RWPE2 (cell line): ENCODE results near the gene REG3G.

ENCODE experiments used
- ATAC-seq: fragments of 200-7000 bp; cut with Tn5 transposase; 3 replicates; pipeline ENCODE4 v1.9.1; 2021; ENCODE audit warnings: low read depth
- DNase-seq: peaks from one replicate; pipeline ENCODE4 v3.0.0-alpha.2; 2020; ENCODE audit warnings: low spot score
- H3K27ac ChIP-seq: fragments of 450-650 bp; 2 replicates; pipeline ENCODE4 v1.5.1; 2017; ENCODE audit warnings: mild to moderate bottlenecking; ENCODE audit not compliant: poor library complexity, severe bottlenecking
- H3K27me3 ChIP-seq: fragments of 250-450 bp; sonication (Bioruptor Pico); 2 replicates; pipeline ENCODE4 v1.5.1; 2021; ENCODE audit warnings: mild to moderate bottlenecking, moderate library complexity; ENCODE audit not compliant: insufficient read depth, poor library complexity, severe bottlenecking
- H3K36me3 ChIP-seq: fragments of 250-450 bp; sonication (Bioruptor Pico); 2 replicates; pipeline ENCODE4 v1.5.1; 2020; ENCODE audit warnings: low read depth, mild to moderate bottlenecking, moderate library complexity
- H3K4me1 ChIP-seq: fragments of 250-450 bp; sonication (Bioruptor Pico); 2 replicates; pipeline ENCODE4 v1.5.1; 2021; ENCODE audit warnings: mild to moderate bottlenecking, moderate library complexity; ENCODE audit not compliant: insufficient read depth, poor library complexity, severe bottlenecking
- H3K4me3 ChIP-seq: fragments of 250-450 bp; sonication (Bioruptor Pico); 2 replicates; pipeline ENCODE4 v1.5.1; 2021; ENCODE audit warnings: mild to moderate bottlenecking, moderate library complexity; ENCODE audit not compliant: severe bottlenecking
- H3K9me3 ChIP-seq: fragments of 250-450 bp; sonication (Bioruptor Pico); 2 replicates; pipeline ENCODE4 v1.5.1; 2021; ENCODE audit warnings: mild to moderate bottlenecking, moderate library complexity; ENCODE audit not compliant: severe bottlenecking
- CTCF ChIP-seq: fragments of 450-650 bp; IDR thresholded peaks from one replicate; pipeline ENCODE4 v1.5.1; 2017; ENCODE audit warnings: mild to moderate bottlenecking, moderate library complexity; ENCODE audit not compliant: poor library complexity, severe bottlenecking

The REG3G gene

DNA sequence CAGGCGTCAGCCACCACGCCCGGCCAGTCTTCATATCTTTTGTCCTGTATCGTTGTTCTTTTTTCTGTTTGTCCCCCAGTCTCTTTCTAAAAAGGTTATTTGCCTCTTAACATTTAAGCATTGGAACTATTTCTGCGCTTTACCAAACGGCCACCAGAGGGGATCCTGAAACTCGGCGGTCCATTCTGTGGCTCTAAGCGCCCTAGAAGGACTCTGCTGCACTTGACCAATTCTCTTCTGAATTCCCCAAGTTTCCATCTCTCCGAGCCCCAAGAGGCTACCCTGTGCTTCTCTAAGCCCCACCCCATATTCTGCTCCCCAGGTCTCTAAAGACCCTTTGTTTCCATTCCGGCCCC, 33.1 kb upstream of the REG3G start:
- no peak overlapping the region for H3K4me3 ChIP-seq
- no peak overlapping the region for H3K27ac ChIP-seq
- H3K4me1 ChIP-seq: no peaks in the 10 kb centered on the region
- no peaks in the 10 kb centered on the region for H3K36me3 ChIP-seq
- peak; percentile 16 for TF ChIP-seq CTCF
- peak; percentile 29; the same call in 1 of the 3 replicates for ATAC-seq
- H3K9me3 ChIP-seq: no peaks in the 10 kb centered on the region
- H3K27me3 ChIP-seq: peaks cover 40% of the 10 kb centered on the region
- no peak for DNase-seq

GRCh38 chr2:78992807-78993517, 32.5 kb upstream of the REG3G start:
- no peak for TF ChIP-seq CTCF
- no peak for DNase-seq
- Histone ChIP-seq H3K27me3 (peaks cover 40% of the 10 kb centered on the region), H3K4me3 (no peak overlapping the region), H3K27ac (no peak overlapping the region), H3K36me3 (no peaks in the 10 kb centered on the region), H3K9me3 (no peaks in the 10 kb centered on the region), H3K4me1 (no peaks in the 10 kb centered on the region)
- 0 out of 3 replicates have a peak, but pooled peaks have one; percentile 12 for ATAC-seq

DNA sequence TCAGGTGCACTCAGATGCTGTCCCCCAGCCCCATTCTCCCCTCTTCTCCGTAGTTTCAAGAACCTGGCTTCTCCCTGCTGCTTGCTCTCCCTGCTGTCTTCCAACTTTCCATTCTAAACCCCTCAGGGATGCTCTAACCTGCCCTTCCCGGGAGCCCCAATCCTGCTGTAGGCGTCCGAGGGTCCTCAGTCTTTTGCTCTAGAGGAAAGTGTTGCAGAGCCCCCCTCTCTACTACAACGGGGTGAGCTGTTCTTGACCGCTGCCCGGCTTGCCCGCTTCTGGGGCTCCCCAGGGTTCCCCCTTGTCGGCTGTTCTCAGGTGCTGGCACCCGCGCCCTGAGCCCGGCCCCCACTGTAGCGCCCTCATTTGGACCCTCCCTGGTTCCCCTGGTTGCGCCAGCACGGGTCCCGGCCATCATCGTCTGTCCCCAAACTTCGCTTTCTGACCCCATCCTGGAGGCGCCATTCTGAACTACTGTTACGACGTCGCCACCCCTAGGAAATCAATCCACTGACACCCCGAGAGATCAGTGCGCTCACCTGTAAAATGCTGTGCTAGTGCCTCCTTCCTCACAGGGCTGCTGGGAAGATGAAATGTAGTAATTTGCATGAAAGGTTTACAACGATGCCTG, 31.9 kb upstream of the REG3G start:
- Histone ChIP-seq H3K36me3 (no peaks in the 10 kb centered on the region), H3K27me3 (peaks cover 40% of the 10 kb centered on the region), H3K4me3 (no peak overlapping the region), H3K4me1 (no peaks in the 10 kb centered on the region), H3K27ac (no peak overlapping the region), H3K9me3 (no peaks in the 10 kb centered on the region)
- ATAC-seq: no peak
- no peak for DNase-seq
- TF ChIP-seq CTCF: no peak

DNA sequence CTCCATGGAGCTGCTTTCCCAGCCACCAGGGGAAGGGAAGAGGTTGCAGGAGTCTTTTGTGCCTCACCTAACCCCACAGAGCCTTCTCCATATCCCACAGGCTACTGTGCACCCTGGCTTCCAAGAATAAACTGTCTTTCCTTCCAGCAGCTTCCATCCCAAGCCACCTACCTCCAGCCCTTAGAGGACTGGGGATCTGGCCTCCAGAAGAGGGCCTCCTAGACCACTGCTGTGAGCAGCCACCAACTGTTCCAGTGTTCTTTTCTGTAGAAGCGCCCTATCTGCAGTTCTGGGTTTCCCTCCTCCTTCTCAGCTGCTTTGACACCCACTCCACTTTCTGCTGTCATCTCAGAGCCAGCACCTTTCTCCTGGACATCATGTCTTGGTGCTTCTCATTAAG, 30.7 kb upstream of the REG3G start:
- no peaks in the 10 kb centered on the region for H3K4me1 ChIP-seq
- no peaks in the 10 kb centered on the region for H3K9me3 ChIP-seq
- no peak for DNase-seq
- H3K36me3 ChIP-seq: no peaks in the 10 kb centered on the region
- no peak overlapping the region for H3K4me3 ChIP-seq
- peaks cover 40% of the 10 kb centered on the region for H3K27me3 ChIP-seq
- no peak overlapping the region for H3K27ac ChIP-seq
- TF ChIP-seq CTCF: no peak
- ATAC-seq: no peak

- no peak overlapping the region for H3K27ac ChIP-seq
- DNase-seq: no peak
These were observed 26.1 kb upstream of the REG3G start for GRCh38 chr2:78999406-78999805.

More at GRCh38 chr2:78999406-78999805, 26.1 kb upstream of the REG3G start:
- no peaks in the 10 kb centered on the region for H3K36me3 ChIP-seq
- H3K4me1 ChIP-seq: no peaks in the 10 kb centered on the region
- no peaks in the 10 kb centered on the region for H3K9me3 ChIP-seq
- peaks cover 18% of the 10 kb centered on the region for H3K27me3 ChIP-seq
- no peak for ATAC-seq
- peak; percentile 38 for TF ChIP-seq CTCF
- no peak overlapping the region for H3K4me3 ChIP-seq
